ENCODE data around the gene SH3RF3. TPM values are rescaled to one million over a fixed set of nuclear protein-coding genes. Genes with fewer than 3 reads are reported as not detected.

Gene SH3RF3
- total and polyA plus RNA-seq, 2 of the 13 experiments (the other 11 are each of a cell fraction or from before 2014, with no cell fraction given), result 0.04 TPM; not detected in 1

GRCh38 chr2:109226128-109226527, 97.1 kb downstream of the SH3RF3 start (continued):
- TF ChIP-seq, protein P1, sequence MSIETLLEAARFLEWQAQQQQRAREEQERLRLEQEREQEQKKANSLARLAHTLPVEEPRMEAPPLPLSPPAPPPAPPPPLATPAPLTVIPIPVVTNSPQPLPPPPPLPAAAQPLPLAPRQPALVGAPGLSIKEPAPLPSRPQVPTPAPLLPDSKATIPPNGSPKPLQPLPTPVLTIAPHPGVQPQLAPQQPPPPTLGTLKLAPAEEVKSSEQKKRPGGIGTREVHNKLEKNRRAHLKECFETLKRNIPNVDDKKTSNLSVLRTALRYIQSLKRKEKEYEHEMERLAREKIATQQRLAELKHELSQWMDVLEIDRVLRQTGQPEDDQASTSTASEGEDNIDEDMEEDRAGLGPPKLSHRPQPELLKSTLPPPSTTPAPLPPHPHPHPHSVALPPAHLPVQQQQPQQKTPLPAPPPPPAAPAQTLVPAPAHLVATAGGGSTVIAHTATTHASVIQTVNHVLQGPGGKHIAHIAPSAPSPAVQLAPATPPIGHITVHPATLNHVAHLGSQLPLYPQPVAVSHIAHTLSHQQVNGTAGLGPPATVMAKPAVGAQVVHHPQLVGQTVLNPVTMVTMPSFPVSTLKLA (IDR thresholded peaks at IDR 0.05), result peak; percentile 61
- TF ChIP-seq SOX13 (IDR thresholded peaks at IDR 0.05), result no peak
- peak in 1 of 2 experiments; percentile 68; a peak in 2 of 4 replicates for TF ChIP-seq SOX13 (CRISPR knock-in tag; conservative IDR thresholded peaks at IDR 0.05 in 1 of 2, IDR thresholded peaks at IDR 0.05 in 1 of 2)
- TF ChIP-seq, protein P2, sequence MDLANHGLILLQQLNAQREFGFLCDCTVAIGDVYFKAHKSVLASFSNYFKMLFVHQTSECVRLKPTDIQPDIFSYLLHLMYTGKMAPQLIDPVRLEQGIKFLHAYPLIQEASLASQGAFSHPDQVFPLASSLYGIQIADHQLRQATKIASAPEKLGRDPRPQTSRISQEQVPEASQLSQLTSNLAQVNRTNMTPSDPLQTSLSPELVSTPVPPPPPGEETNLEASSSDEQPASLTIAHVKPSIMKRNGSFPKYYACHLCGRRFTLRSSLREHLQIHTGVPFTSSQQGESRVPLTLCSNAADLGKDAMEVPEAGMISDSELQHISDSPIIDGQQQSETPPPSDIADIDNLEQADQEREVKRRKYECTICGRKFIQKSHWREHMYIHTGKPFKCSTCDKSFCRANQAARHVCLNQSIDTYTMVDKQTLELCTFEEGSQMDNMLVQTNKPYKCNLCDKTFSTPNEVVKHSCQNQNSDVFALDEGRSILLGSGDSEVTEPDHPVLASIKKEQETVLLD (CRISPR knock-in tag; IDR thresholded peaks at IDR 0.05; ENCODE audit: low read depth), result no peak
- no peak for TF ChIP-seq LRRFIP1 (CRISPR knock-in tag; conservative IDR thresholded peaks at IDR 0.05)
- TF ChIP-seq KMT2A (CRISPR knock-in tag; IDR thresholded peaks at IDR 0.05), result no peak
- TF ChIP-seq ZKSCAN5 (CRISPR knock-in tag; IDR thresholded peaks at IDR 0.05), result no peak
- no peak for TF ChIP-seq ZNF253 (CRISPR knock-in tag; IDR thresholded peaks at IDR 0.05; ENCODE audit: borderline replicate concordance)
- TF ChIP-seq GLI4 (CRISPR knock-in tag; IDR thresholded peaks at IDR 0.05; ENCODE audit: borderline replicate concordance), result no peak
- peak; percentile 27; the same call in 1 of the 2 replicates for TF ChIP-seq USF2 (IDR thresholded peaks at IDR 0.05; ENCODE audit: low read depth, low read length)
- no peak; the same call in 1 of the 2 replicates for TF ChIP-seq USF2 (CRISPR knock-in tag; IDR thresholded peaks at IDR 0.05; ENCODE audit: borderline replicate concordance)
- TF ChIP-seq, protein P3, sequence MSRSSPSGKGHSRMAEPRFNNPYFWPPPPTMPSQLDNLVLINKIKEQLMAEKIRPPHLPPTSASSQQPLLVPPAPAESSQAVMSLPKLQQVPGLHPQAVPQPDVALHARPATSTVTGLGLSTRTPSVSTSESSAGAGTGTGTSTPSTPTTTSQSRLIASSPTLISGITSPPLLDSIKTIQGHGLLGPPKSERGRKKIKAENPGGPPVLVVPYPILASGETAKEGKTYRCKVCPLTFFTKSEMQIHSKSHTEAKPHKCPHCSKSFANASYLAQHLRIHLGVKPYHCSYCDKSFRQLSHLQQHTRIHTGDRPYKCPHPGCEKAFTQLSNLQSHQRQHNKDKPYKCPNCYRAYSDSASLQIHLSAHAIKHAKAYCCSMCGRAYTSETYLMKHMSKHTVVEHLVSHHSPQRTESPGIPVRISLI (CRISPR knock-in tag; IDR thresholded peaks at IDR 0.05; ENCODE audit: borderline replicate concordance), result peak; percentile 75
- peak; percentile 85 for TF ChIP-seq ONECUT2 (CRISPR knock-in tag; IDR thresholded peaks at IDR 0.05)
- no peak for TF ChIP-seq MYPOP (CRISPR knock-in tag; IDR thresholded peaks at IDR 0.05)
- TF ChIP-seq ZNF543 (CRISPR knock-in tag; IDR thresholded peaks at IDR 0.05), result no peak
